Measurements from ENCODE around the gene TREH. TPM values are rescaled to one million over a fixed set of nuclear protein-coding genes. Genes with fewer than 3 reads are reported as not detected.
"Not testable (repeated sequence)": the region's sequence is repeated elsewhere in the genome, so short reads cannot be mapped to it uniquely, and the experiment has no call there.

The TREH gene
- polyA plus RNA-seq, 1 donor from 2014 or later, result 0.12 TPM

- H3K9ac ChIP-seq (ENCODE audit: low read length), result no peak overlapping the region
- H3K27ac ChIP-seq (ENCODE audit: low read length), result no peak overlapping the region
These were observed 35.4 kb upstream of the TREH start for GRCh38 chr11:118714816-118715215.

GRCh38 chr11:118714416-118714815 is 35.0 kb upstream of the TREH start:
- not testable (repeated sequence) for H4K20me1 ChIP-seq (ENCODE audit: insufficient read depth); H3K9me2 ChIP-seq (ENCODE audit: insufficient read depth, low read length); H3K4me3 ChIP-seq (ENCODE audit: low read length); H3K27me3 ChIP-seq (ENCODE audit: insufficient read depth, low read depth, low read length); H3K9me3 ChIP-seq (ENCODE audit: low read length); H3K9ac ChIP-seq (ENCODE audit: low read length); H3K27ac ChIP-seq (ENCODE audit: low read length); H3K79me2 ChIP-seq (replicated peaks; ENCODE audit: insufficient read depth, low read length); H3K36me3 ChIP-seq (ENCODE audit: insufficient read depth, low read length); H2AFZ ChIP-seq (ENCODE audit: low read depth, low read length); H3F3A ChIP-seq (ENCODE audit: insufficient read depth, low read length, poor library complexity, severe bottlenecking); H3K4me2 ChIP-seq (ENCODE audit: low read length)

More at GRCh38 chr11:118714816-118715215, 35.4 kb upstream of the TREH start:
- Histone ChIP-seq H3K36me3 (ENCODE audit: insufficient read depth, low read length) (no peaks in the 10 kb centered on the region), H3F3A (ENCODE audit: insufficient read depth, low read length, poor library complexity, severe bottlenecking) (no peaks in the 10 kb centered on the region), H3K9me3 (ENCODE audit: low read length) (no peaks in the 10 kb centered on the region), H4K20me1 (ENCODE audit: insufficient read depth) (no peaks in the 10 kb centered on the region), H3K4me2 (ENCODE audit: low read length) (no peak overlapping the region), H3K9me2 (ENCODE audit: insufficient read depth, low read length) (no peaks in the 10 kb centered on the region), H3K27me3 (ENCODE audit: insufficient read depth, low read depth, low read length) (no peaks in the 10 kb centered on the region), H3K4me3 (ENCODE audit: low read length) (no peak overlapping the region), H3K79me2 (replicated peaks; ENCODE audit: insufficient read depth, low read length) (no peaks in the 10 kb centered on the region), H2AFZ (ENCODE audit: low read depth, low read length) (no peak overlapping the region)
- TF ChIP-seq EZH2 (IDR thresholded peaks at IDR 0.05; ENCODE audit: borderline replicate concordance, insufficient read depth, low read length, poor library complexity, severe bottlenecking), result no peak
- TF ChIP-seq TAF1 (IDR thresholded peaks at IDR 0.05; ENCODE audit: low read depth), result no peak
- TF ChIP-seq EP300 (conservative IDR thresholded peaks at IDR 0.05; ENCODE audit: poor library complexity, severe bottlenecking), result no peak
- no peak for TF ChIP-seq RAD21 (conservative IDR thresholded peaks at IDR 0.05)
- no peak for TF ChIP-seq SMC3 (conservative IDR thresholded peaks at IDR 0.05; ENCODE audit: poor library complexity)
- TF ChIP-seq, protein P1, sequence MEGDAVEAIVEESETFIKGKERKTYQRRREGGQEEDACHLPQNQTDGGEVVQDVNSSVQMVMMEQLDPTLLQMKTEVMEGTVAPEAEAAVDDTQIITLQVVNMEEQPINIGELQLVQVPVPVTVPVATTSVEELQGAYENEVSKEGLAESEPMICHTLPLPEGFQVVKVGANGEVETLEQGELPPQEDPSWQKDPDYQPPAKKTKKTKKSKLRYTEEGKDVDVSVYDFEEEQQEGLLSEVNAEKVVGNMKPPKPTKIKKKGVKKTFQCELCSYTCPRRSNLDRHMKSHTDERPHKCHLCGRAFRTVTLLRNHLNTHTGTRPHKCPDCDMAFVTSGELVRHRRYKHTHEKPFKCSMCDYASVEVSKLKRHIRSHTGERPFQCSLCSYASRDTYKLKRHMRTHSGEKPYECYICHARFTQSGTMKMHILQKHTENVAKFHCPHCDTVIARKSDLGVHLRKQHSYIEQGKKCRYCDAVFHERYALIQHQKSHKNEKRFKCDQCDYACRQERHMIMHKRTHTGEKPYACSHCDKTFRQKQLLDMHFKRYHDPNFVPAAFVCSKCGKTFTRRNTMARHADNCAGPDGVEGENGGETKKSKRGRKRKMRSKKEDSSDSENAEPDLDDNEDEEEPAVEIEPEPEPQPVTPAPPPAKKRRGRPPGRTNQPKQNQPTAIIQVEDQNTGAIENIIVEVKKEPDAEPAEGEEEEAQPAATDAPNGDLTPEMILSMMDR (IDR thresholded peaks at IDR 0.05; ENCODE audit: poor library complexity, severe bottlenecking), result no peak
- TF ChIP-seq MXI1 (conservative IDR thresholded peaks at IDR 0.05; ENCODE audit: poor library complexity, severe bottlenecking), result no peak
- TF ChIP-seq POLR2AphosphoS5 (IDR thresholded peaks at IDR 0.05), result no peak
- no peak for TF ChIP-seq REST (IDR thresholded peaks at IDR 0.05; ENCODE audit: borderline replicate concordance)

- TF ChIP-seq EZH2 (IDR thresholded peaks at IDR 0.05; ENCODE audit: borderline replicate concordance, insufficient read depth, low read length, poor library complexity, severe bottlenecking) (no peak), REST (IDR thresholded peaks at IDR 0.05; ENCODE audit: borderline replicate concordance) (no peak), MXI1 (conservative IDR thresholded peaks at IDR 0.05; ENCODE audit: poor library complexity, severe bottlenecking) (no peak), POLR2AphosphoS5 (IDR thresholded peaks at IDR 0.05) (no peak), SMC3 (conservative IDR thresholded peaks at IDR 0.05; ENCODE audit: poor library complexity) (no peak)
These were observed 28.8 kb upstream of the TREH start for GRCh38 chr11:118708296-118708695.

More at GRCh38 chr11:118708296-118708695, 28.8 kb upstream of the TREH start:
- Histone ChIP-seq H3K4me3 (ENCODE audit: low read length) (no peak overlapping the region), H3F3A (ENCODE audit: insufficient read depth, low read length, poor library complexity, severe bottlenecking) (no peaks in the 10 kb centered on the region), H3K27me3 (ENCODE audit: insufficient read depth, low read depth, low read length) (no peaks in the 10 kb centered on the region), H3K4me2 (ENCODE audit: low read length) (no peak overlapping the region), H3K79me2 (replicated peaks; ENCODE audit: insufficient read depth, low read length) (no peaks in the 10 kb centered on the region), H3K36me3 (ENCODE audit: insufficient read depth, low read length) (no peaks in the 10 kb centered on the region), H3K9ac (ENCODE audit: low read length) (no peak overlapping the region), H4K20me1 (ENCODE audit: insufficient read depth) (no peaks in the 10 kb centered on the region), H3K27ac (ENCODE audit: low read length) (no peak overlapping the region), H3K9me2 (ENCODE audit: insufficient read depth, low read length) (no peaks in the 10 kb centered on the region), H2AFZ (ENCODE audit: low read depth, low read length) (no peak overlapping the region), H3K9me3 (ENCODE audit: low read length) (no peaks in the 10 kb centered on the region)
